Fibroblast of villous mesenchyme (primary cell): ENCODE measurements around the gene SERPINA10. TPM values are rescaled to one million over a fixed set of nuclear protein-coding genes. Genes with fewer than 3 reads are reported as not detected.

Experiments
- DNase-seq: peaks from one replicate; pipeline ENCODE4 v3.0.0-alpha.2; 2010; ENCODE audit warnings: low read depth
- H3K4me3 ChIP-seq: 2 replicates; pipeline ENCODE4 v1.5.1; 2011; ENCODE audit warnings: low read depth, mild to moderate bottlenecking, low read length
- total RNA-seq: library from RNA; depleted of rRNA; stranded (reverse); fragments of >200 nt; gene quantifications from 2 replicates; pipeline ENCODE4 v1.2.3, GENCODE V29; 2012
- TF ChIP-seq, protein P1 (sequence below): IDR thresholded peaks from 2 replicates; pipeline ENCODE4 v1.5.1; 2012; ENCODE audit warnings: low read depth, mild to moderate bottlenecking, low read length; ENCODE audit not compliant: insufficient read depth

SERPINA10 gene
- total RNA-seq, 1 donor = not detected

DNA sequence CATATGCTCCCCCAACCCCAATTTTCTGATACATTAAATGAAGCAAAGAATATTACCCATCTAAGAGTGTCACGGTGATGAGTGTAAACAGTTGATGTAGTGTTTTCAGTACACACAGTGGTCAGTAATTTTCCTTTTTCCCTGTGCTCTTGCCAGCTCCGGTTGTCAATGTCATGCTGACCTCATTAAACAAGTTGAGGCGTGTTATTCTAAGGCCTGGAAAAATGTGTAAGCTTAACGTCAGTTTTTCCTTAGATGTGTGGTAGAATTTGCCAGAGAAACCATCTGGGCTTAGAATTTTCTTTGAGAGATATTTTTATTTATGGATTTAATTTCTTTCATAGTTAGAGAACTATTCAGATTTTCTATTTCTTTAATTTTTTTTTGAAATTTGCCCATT lies 41.8 kb upstream of the SERPINA10 start:
- TF ChIP-seq, protein P1, sequence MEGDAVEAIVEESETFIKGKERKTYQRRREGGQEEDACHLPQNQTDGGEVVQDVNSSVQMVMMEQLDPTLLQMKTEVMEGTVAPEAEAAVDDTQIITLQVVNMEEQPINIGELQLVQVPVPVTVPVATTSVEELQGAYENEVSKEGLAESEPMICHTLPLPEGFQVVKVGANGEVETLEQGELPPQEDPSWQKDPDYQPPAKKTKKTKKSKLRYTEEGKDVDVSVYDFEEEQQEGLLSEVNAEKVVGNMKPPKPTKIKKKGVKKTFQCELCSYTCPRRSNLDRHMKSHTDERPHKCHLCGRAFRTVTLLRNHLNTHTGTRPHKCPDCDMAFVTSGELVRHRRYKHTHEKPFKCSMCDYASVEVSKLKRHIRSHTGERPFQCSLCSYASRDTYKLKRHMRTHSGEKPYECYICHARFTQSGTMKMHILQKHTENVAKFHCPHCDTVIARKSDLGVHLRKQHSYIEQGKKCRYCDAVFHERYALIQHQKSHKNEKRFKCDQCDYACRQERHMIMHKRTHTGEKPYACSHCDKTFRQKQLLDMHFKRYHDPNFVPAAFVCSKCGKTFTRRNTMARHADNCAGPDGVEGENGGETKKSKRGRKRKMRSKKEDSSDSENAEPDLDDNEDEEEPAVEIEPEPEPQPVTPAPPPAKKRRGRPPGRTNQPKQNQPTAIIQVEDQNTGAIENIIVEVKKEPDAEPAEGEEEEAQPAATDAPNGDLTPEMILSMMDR = no peak
- H3K4me3 ChIP-seq = no peak overlapping the region
- peak; percentile 13 for DNase-seq

DNA sequence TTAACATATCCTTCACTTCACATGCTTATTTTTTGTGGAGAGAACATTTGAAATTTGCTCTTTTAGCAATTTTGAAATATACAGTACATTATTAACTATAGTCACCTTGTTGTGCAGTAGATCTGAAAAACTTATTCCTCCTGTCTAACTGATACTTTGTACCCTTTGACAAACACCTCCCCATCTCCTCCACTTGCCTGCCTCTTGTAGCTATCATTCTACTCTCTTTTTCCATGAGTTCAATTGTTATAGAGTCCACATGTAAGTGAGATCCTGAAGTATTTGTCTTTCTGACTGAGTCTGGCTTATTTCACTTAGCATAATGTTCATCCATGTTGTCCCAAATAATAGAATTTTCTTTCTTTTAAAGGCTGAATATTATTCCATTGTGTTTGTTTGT lies 39.5 kb upstream of the SERPINA10 start:
- TF ChIP-seq, protein P1 = no peak
- no peak for DNase-seq
- H3K4me3 ChIP-seq = no peak overlapping the region

DNA sequence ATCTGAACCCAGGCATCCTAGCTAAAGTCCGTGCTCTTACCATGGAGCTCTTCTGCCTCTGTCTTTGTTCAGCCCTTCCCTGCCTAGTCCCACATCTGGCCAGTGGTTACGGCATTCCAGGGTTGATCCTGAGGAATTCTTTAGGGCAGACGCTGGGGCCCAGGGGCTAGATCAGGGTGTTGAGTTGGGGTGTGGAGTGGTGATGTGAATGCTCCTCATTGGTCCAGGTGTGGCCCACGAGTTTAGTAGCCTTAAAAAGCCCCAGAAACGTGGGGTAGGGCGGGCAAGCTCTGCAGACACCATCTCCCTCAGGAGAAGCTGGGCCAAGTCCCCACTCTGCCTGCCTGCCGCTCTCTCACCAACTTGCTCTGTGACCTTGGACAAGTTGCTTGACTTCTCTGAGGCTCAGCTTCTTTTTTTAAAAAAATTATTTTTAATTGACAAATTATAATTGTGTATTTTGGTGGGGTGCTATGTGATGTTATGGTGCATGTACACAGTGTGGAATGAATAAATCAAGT lies 39.1 kb upstream of the SERPINA10 start:
- no peak overlapping the region for H3K4me3 ChIP-seq
- DNase-seq = no peak
- TF ChIP-seq, protein P1 = no peak

DNA sequence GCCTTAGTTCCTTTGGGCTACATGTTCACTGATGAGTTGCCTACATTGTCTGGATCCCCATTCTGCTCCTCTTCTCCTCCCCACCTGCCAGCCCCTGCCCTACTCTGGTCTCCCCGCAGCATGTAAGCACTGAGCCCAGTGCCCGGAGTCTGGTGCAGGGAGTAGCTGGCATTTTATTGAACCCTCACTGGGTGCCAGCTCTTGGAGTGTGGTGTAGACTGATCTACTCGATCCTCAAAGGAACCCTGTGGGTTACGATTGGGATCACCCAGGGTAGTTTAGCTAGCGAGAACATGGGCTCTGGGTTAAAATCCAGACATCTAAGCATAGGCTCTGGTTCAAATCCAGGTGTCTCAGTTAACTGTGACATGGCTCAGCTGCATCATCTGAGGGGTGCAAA lies 38.4 kb upstream of the SERPINA10 start:
- DNase-seq = no peak
- no peak overlapping the region for H3K4me3 ChIP-seq
- TF ChIP-seq, protein P1 = no peak

DNA sequence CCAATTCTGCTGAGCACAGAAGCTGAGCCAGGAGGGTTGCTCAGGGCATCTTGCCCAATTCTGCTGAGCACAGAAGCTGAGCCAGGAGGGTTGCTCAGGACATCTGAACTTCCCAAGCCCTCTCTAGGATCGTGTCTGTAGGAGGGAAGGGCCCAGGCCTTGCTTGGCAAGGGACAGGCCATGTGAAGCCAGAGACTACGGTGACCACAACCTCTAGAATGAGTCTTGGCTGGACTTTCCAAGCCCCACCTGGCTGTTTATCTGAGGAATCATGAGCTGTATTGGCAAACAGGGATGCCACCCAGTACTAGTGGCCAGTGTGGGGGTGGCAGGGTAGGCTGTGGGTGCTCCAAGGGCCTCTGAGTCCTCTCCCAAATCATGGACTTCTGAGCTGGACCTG lies 37.8 kb upstream of the SERPINA10 start:
- TF ChIP-seq, protein P1 = no peak
- no peak overlapping the region for H3K4me3 ChIP-seq
- no peak for DNase-seq

DNA sequence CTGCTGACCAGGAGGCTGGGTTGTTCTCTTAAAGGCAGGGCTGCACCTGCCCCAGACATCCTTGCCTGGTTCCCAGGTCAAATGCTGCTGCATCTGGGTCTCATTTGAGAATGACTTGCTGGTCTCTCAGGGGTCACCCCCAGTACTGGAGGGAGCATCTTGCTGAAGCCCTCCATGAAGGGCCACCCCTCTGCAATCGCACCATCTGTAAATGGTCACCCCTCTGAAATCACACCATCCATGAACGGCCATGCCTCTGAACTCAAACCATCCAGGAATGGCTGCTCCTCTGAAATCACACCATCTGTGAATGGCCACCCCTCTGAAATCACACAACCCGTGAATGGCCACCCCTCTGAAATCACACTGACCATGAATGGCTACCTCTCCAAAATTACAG lies 37.4 kb upstream of the SERPINA10 start:
- DNase-seq = no peak
- no peak overlapping the region for H3K4me3 ChIP-seq
- TF ChIP-seq, protein P1 = no peak

DNA sequence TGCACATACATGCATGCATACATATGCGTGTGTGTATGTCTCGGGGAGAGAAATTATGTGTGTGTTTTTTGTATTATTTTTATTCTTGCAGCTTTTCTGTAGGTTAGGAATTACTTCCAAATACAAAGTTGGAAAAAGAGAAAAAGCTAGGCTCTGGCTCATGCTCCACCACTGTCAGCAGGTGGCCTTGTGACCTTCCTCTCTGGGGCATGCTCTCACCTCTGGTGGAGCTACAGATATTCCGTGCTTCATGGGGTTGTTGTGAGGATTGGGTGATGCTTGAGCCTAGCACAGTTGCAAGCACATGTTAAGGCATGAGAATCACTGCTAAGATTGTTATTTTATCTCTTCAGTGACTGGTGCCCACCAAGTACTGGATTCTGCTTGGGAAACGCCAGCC lies 36.8 kb upstream of the SERPINA10 start:
- TF ChIP-seq, protein P1 = no peak
- DNase-seq = no peak
- H3K4me3 ChIP-seq = no peak overlapping the region
